ENCODE results near the gene PBX1. TPM values are rescaled to one million over a fixed set of nuclear protein-coding genes. Genes with fewer than 3 reads are reported as not detected.

PBX1 gene
- total and polyA plus RNA-seq, 2 donors (not counting 3 experiments of a cell fraction or from before 2014, with no cell fraction given) = 10.7 to 24.1 TPM

GRCh38 chr1:164682570-164682969, 123.6 kb downstream of the PBX1 start:
- H3K79me2 ChIP-seq (ENCODE audit: control insufficient read depth, insufficient read depth, low read length) = no peaks in the 10 kb centered on the region
- no peak overlapping the region for H3K27ac ChIP-seq (ENCODE audit: insufficient read depth, low read depth, low read length)
- POLR2A ChIA-PET = no interaction called here
- BruUV-seq (replicated peaks) = no TSS peak
- H2AFZ ChIP-seq (ENCODE audit: low read depth, low read length) = no peak overlapping the region
- no peaks in the 10 kb centered on the region for H3K4me1 ChIP-seq (ENCODE audit: control insufficient read depth, extremely low read depth, insufficient read depth, low read length)
- dilution Hi-C loops (cut with MboI; ENCODE audit: extremely low pct_ligation_motif_present, low sequenced_read_pairs) = no loop called here
- no peak overlapping the region for H3K4me2 ChIP-seq (ENCODE audit: insufficient read depth, low read length)
- H3K9me3 ChIP-seq (replicated peaks; ENCODE audit: control insufficient read depth, insufficient read depth, low read length) = no peaks in the 10 kb centered on the region
- H3K9ac ChIP-seq (replicated peaks; ENCODE audit: extremely low read depth, insufficient read depth, low read length) = no peak overlapping the region
- H3K36me3 ChIP-seq (ENCODE audit: control insufficient read depth in 2 of 2, extremely low read depth in 1 of 2, insufficient read depth in 2 of 2, low read length in 2 of 2) = no peaks in the 10 kb centered on the region
- H3K9me1 ChIP-seq (replicated peaks; ENCODE audit: control insufficient read depth, extremely low read depth, insufficient read depth, low read length) = no peaks in the 10 kb centered on the region
- no peak for FAIRE-seq
- no peaks in the 10 kb centered on the region for H3K27me3 ChIP-seq (ENCODE audit: control insufficient read depth in 2 of 2, insufficient read depth in 2 of 2, low read length in 2 of 2)
- TF ChIP-seq POLR2AphosphoS5 (IDR thresholded peaks at IDR 0.05; ENCODE audit: insufficient read depth, low read depth, low read length) (no peak), EZH2 (IDR thresholded peaks at IDR 0.05; ENCODE audit: borderline replicate concordance, low read depth, low read length, severe bottlenecking) (no peak), JUN (IDR thresholded peaks at IDR 0.05; ENCODE audit: borderline replicate concordance, insufficient read depth, insufficient read length, low read depth) (no peak)
- CTCF ChIA-PET = interaction anchor here (1.4 kb wide), 1 partner anchor 8 kb away, joined by 6 read pairs; no protein-coding TSS in a partner anchor
- no peaks in the 10 kb centered on the region for H4K20me1 ChIP-seq (replicated peaks; ENCODE audit: control insufficient read depth, extremely low read depth, insufficient read depth, low read length)
- intact Hi-C loops (cut with micrococcal nuclease) = no loop called here
- no peak for DNase-seq (ENCODE audit: low read depth, low spot score)
- no peak overlapping the region for H3K4me3 ChIP-seq (replicated peaks in 1 of 3; ENCODE audit: insufficient read depth in 1 of 3, low read depth in 1 of 3, low read length in 3 of 3)

GRCh38 chr1:164683235-164683634, 124.3 kb downstream of the PBX1 start:
- Histone ChIP-seq H3K4me1 (ENCODE audit: control insufficient read depth, extremely low read depth, insufficient read depth, low read length) (no peaks in the 10 kb centered on the region), H3K27ac (ENCODE audit: insufficient read depth, low read depth, low read length) (no peak overlapping the region), H3K4me3 (replicated peaks in 1 of 3; ENCODE audit: insufficient read depth in 1 of 3, low read depth in 1 of 3, low read length in 3 of 3) (no peak overlapping the region), H3K9me1 (replicated peaks; ENCODE audit: control insufficient read depth, extremely low read depth, insufficient read depth, low read length) (no peaks in the 10 kb centered on the region), H2AFZ (ENCODE audit: low read depth, low read length) (no peak overlapping the region), H3K79me2 (ENCODE audit: control insufficient read depth, insufficient read depth, low read length) (no peaks in the 10 kb centered on the region), H3K9me3 (replicated peaks; ENCODE audit: control insufficient read depth, insufficient read depth, low read length) (no peaks in the 10 kb centered on the region), H4K20me1 (replicated peaks; ENCODE audit: control insufficient read depth, extremely low read depth, insufficient read depth, low read length) (no peaks in the 10 kb centered on the region), H3K4me2 (ENCODE audit: insufficient read depth, low read length) (no peak overlapping the region), H3K36me3 (ENCODE audit: control insufficient read depth in 2 of 2, extremely low read depth in 1 of 2, insufficient read depth in 2 of 2, low read length in 2 of 2) (no peaks in the 10 kb centered on the region), H3K27me3 (ENCODE audit: control insufficient read depth in 2 of 2, insufficient read depth in 2 of 2, low read length in 2 of 2) (no peaks in the 10 kb centered on the region), H3K9ac (replicated peaks; ENCODE audit: extremely low read depth, insufficient read depth, low read length) (no peak overlapping the region)
- DNase-seq (ENCODE audit: low read depth, low spot score) (no peak), FAIRE-seq (no peak)
- CTCF ChIA-PET = interaction anchor here (1.4 kb wide), 1 partner anchor 9 kb away, joined by 6 read pairs; no protein-coding TSS in a partner anchor
- POLR2A ChIA-PET = no interaction called here
- dilution Hi-C loops (cut with MboI; ENCODE audit: extremely low pct_ligation_motif_present, low sequenced_read_pairs) (no loop called here), intact Hi-C loops (cut with micrococcal nuclease) (no loop called here)
- no TSS peak for BruUV-seq (replicated peaks)
- TF ChIP-seq JUN (IDR thresholded peaks at IDR 0.05; ENCODE audit: borderline replicate concordance, insufficient read depth, insufficient read length, low read depth) (no peak), FOS (IDR thresholded peaks at IDR 0.05; ENCODE audit: borderline replicate concordance, insufficient read depth, low read length) (no peak), POLR2AphosphoS5 (IDR thresholded peaks at IDR 0.05; ENCODE audit: insufficient read depth, low read depth, low read length) (no peak), POLR2A (IDR thresholded peaks at IDR 0.05; ENCODE audit: low read depth, low read length) (no peak), CTCF (IDR thresholded peaks at IDR 0.05; ENCODE audit: extremely low read depth in 1 of 2, insufficient read depth in 1 of 2, low read depth in 1 of 2, low read length in 2 of 2) (no peak), EZH2 (IDR thresholded peaks at IDR 0.05; ENCODE audit: borderline replicate concordance, low read depth, low read length, severe bottlenecking) (no peak), MYC (IDR thresholded peaks at IDR 0.05; ENCODE audit: low read depth, low read length) (no peak), GATA2 (IDR thresholded peaks at IDR 0.05; ENCODE audit: insufficient read depth, insufficient read length, low read depth, low read length) (no peak)
- TF ChIP-seq, protein P1, sequence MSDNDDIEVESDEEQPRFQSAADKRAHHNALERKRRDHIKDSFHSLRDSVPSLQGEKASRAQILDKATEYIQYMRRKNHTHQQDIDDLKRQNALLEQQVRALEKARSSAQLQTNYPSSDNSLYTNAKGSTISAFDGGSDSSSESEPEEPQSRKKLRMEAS (IDR thresholded peaks at IDR 0.05; ENCODE audit: insufficient read depth, insufficient read length) = no peak
